Measurements from ENCODE around the gene ARFGAP3. TPM values are rescaled to one million over a fixed set of nuclear protein-coding genes. Genes with fewer than 3 reads are reported as not detected.
A peak's percentile ranks its signal among the peaks of the same experiment; 100 is the strongest.

ARFGAP3 gene
- total RNA-seq = 10 to 100 TPM; 34.5 to 38.0 TPM

- Mint-ChIP-seq H3K4me1 (peaks cover 4% of the 10 kb centered on the region), H3K9me3 (no peaks in the 10 kb centered on the region), H3K27ac (peak within 1 kb of the TSS; percentile 89), H3K27me3 (no peaks in the 10 kb centered on the region), H3K4me3 (peak within 1 kb of the TSS; percentile 88), H3K36me3 (peaks cover 4% of the 10 kb centered on the region)
- DNase-seq (peak; percentile 99), ATAC-seq (ENCODE audit: low read depth) (peak; percentile 86)
- POLR2A ChIA-PET = interaction anchor here (0.6 to 1.5 kb wide), 7 partner anchors 13 to 293 kb away, joined by 4 to 10 read pairs (median 5); partner anchors contain the start of genes CYB5R3 and POLDIP3
Measured at GRCh38 chr22:42856865-42857704, at the start of gene ARFGAP3. TSS of gene ARFGAP3 (minus strand) at chr22:42857273. CDS start at chr22:42857182, 91 bp downstream.

- ATAC-seq (ENCODE audit: low read depth) = no peak
- H3K36me3 Mint-ChIP-seq = no peaks in the 10 kb centered on the region
- H3K27me3 Mint-ChIP-seq = no peaks in the 10 kb centered on the region
- DNase-seq = no peak
- POLR2A ChIA-PET = no interaction called here
- H3K4me1 Mint-ChIP-seq = no peaks in the 10 kb centered on the region
- H3K4me3 Mint-ChIP-seq = no peak overlapping the region
- no peak overlapping the region for H3K27ac Mint-ChIP-seq
- H3K9me3 Mint-ChIP-seq = no peaks in the 10 kb centered on the region
Measured at GRCh38 chr22:42905702-42906183, 48.7 kb upstream of the ARFGAP3 start.

GRCh38 chr22:42905217-42905616 is 48.1 kb upstream of the ARFGAP3 start:
- POLR2A ChIA-PET = no interaction called here
- H3K36me3 Mint-ChIP-seq = no peaks in the 10 kb centered on the region
- H3K4me3 Mint-ChIP-seq = no peak overlapping the region
- ATAC-seq (ENCODE audit: low read depth) (no peak), DNase-seq (no peak)
- H3K4me1 Mint-ChIP-seq = no peaks in the 10 kb centered on the region
- no peak overlapping the region for H3K27ac Mint-ChIP-seq
- no peaks in the 10 kb centered on the region for H3K27me3 Mint-ChIP-seq
- H3K9me3 Mint-ChIP-seq = no peaks in the 10 kb centered on the region

- no peak overlapping the region for H3K27ac Mint-ChIP-seq
- no peaks in the 10 kb centered on the region for H3K9me3 Mint-ChIP-seq
- POLR2A ChIA-PET = no interaction called here
- H3K4me1 Mint-ChIP-seq = no peaks in the 10 kb centered on the region
- H3K36me3 Mint-ChIP-seq = no peaks in the 10 kb centered on the region
- DNase-seq = no peak
- ATAC-seq (ENCODE audit: low read depth) = no peak
- no peak overlapping the region for H3K4me3 Mint-ChIP-seq
- H3K27me3 Mint-ChIP-seq = no peaks in the 10 kb centered on the region
Measured at GRCh38 chr22:42904050-42904449, 47.0 kb upstream of the ARFGAP3 start.

GRCh38 chr22:42902875-42903510 is 45.9 kb upstream of the ARFGAP3 start:
- no peaks in the 10 kb centered on the region for H3K36me3 Mint-ChIP-seq
- DNase-seq (no peak), ATAC-seq (ENCODE audit: low read depth) (no peak)
- H3K27me3 Mint-ChIP-seq = no peaks in the 10 kb centered on the region
- POLR2A ChIA-PET = no interaction called here
- H3K9me3 Mint-ChIP-seq = no peaks in the 10 kb centered on the region
- H3K27ac Mint-ChIP-seq = no peak overlapping the region
- no peak overlapping the region for H3K4me3 Mint-ChIP-seq
- no peaks in the 10 kb centered on the region for H3K4me1 Mint-ChIP-seq

- POLR2A ChIA-PET = no interaction called here
Measured at GRCh38 chr22:42901790-42902508, 44.9 kb upstream of the ARFGAP3 start.

GRCh38 chr22:42897960-42898359 is 40.9 kb upstream of the ARFGAP3 start:
- H3K27me3 Mint-ChIP-seq = no peaks in the 10 kb centered on the region
- no peaks in the 10 kb centered on the region for H3K9me3 Mint-ChIP-seq
- no peak for ATAC-seq (ENCODE audit: low read depth)
- no peaks in the 10 kb centered on the region for H3K36me3 Mint-ChIP-seq
- no peak overlapping the region for H3K4me3 Mint-ChIP-seq
- no peak overlapping the region for H3K27ac Mint-ChIP-seq
- DNase-seq = no peak
- POLR2A ChIA-PET = no interaction called here
- H3K4me1 Mint-ChIP-seq = peaks cover 28% of the 10 kb centered on the region

More at GRCh38 chr22:42901790-42902508, 44.9 kb upstream of the ARFGAP3 start:
- ATAC-seq (ENCODE audit: low read depth) (no peak), DNase-seq (no peak)
- Mint-ChIP-seq H3K27me3 (no peaks in the 10 kb centered on the region), H3K36me3 (no peaks in the 10 kb centered on the region), H3K4me3 (no peak overlapping the region), H3K4me1 (no peaks in the 10 kb centered on the region), H3K27ac (no peak overlapping the region), H3K9me3 (no peaks in the 10 kb centered on the region)

GRCh38 chr22:42895541-42895981 is 38.5 kb upstream of the ARFGAP3 start:
- Mint-ChIP-seq H3K27me3 (no peaks in the 10 kb centered on the region), H3K4me3 (peak overlapping the region; percentile 40), H3K4me1 (peaks cover 38% of the 10 kb centered on the region), H3K36me3 (no peaks in the 10 kb centered on the region), H3K27ac (peak overlapping the region; percentile 88), H3K9me3 (no peaks in the 10 kb centered on the region)
- POLR2A ChIA-PET = interaction anchor here (2.0 kb wide), 1 partner anchor 39 kb away, joined by 4 read pairs; no protein-coding TSS in a partner anchor
- ATAC-seq (ENCODE audit: low read depth) = no peak
- DNase-seq = no peak

- Mint-ChIP-seq H3K27ac (peak overlapping the region; percentile 88), H3K4me1 (peaks cover 38% of the 10 kb centered on the region), H3K36me3 (no peaks in the 10 kb centered on the region), H3K27me3 (no peaks in the 10 kb centered on the region), H3K4me3 (peak overlapping the region; percentile 40), H3K9me3 (no peaks in the 10 kb centered on the region)
- peak; percentile 63 for ATAC-seq (ENCODE audit: low read depth)
- POLR2A ChIA-PET = interaction anchor here (0.6 to 2.0 kb wide), 2 partner anchors 39 to 280 kb away, joined by 3 to 4 read pairs; partner anchors contain the start of gene POLDIP3
- DNase-seq = no peak
Measured at GRCh38 chr22:42895087-42895486, 38.0 kb upstream of the ARFGAP3 start.

- ATAC-seq (ENCODE audit: low read depth) (peak; percentile 55), DNase-seq (no peak)
- no peaks in the 10 kb centered on the region for H3K27me3 Mint-ChIP-seq
- no peaks in the 10 kb centered on the region for H3K9me3 Mint-ChIP-seq
- no peak overlapping the region for H3K4me3 Mint-ChIP-seq
- peaks cover 48% of the 10 kb centered on the region for H3K4me1 Mint-ChIP-seq
- H3K27ac Mint-ChIP-seq = peak overlapping the region; percentile 61
- POLR2A ChIA-PET = interaction anchor here (2.0 kb wide), 1 partner anchor 37 kb away, joined by 4 read pairs; no protein-coding TSS in a partner anchor
- peaks cover 3% of the 10 kb centered on the region for H3K36me3 Mint-ChIP-seq
Measured at GRCh38 chr22:42893371-42894150, 36.5 kb upstream of the ARFGAP3 start.

GRCh38 chr22:42892571-42893316 is 35.7 kb upstream of the ARFGAP3 start:
- no peak overlapping the region for H3K4me3 Mint-ChIP-seq
- POLR2A ChIA-PET = interaction anchor here (0.6 kb wide), 1 partner anchor 47 kb away, joined by 3 read pairs; no protein-coding TSS in a partner anchor
- no peaks in the 10 kb centered on the region for H3K9me3 Mint-ChIP-seq
- peaks cover 9% of the 10 kb centered on the region for H3K36me3 Mint-ChIP-seq
- peaks cover 53% of the 10 kb centered on the region for H3K4me1 Mint-ChIP-seq
- no peak for DNase-seq
- H3K27me3 Mint-ChIP-seq = no peaks in the 10 kb centered on the region
- no peak overlapping the region for H3K27ac Mint-ChIP-seq
- ATAC-seq (ENCODE audit: low read depth) = no peak

GRCh38 chr22:42892156-42892555 is 35.1 kb upstream of the ARFGAP3 start:
- DNase-seq (no peak), ATAC-seq (ENCODE audit: low read depth) (no peak)
- Mint-ChIP-seq H3K4me1 (peaks cover 57% of the 10 kb centered on the region), H3K27ac (peak overlapping the region; percentile 32), H3K4me3 (no peak overlapping the region), H3K9me3 (no peaks in the 10 kb centered on the region), H3K36me3 (peaks cover 9% of the 10 kb centered on the region), H3K27me3 (no peaks in the 10 kb centered on the region)
- POLR2A ChIA-PET = interaction anchor here (0.6 kb wide), 1 partner anchor 47 kb away, joined by 3 read pairs; no protein-coding TSS in a partner anchor
